ENCODE results near the gene COL23A1.
"Not testable (repeated sequence)": the region's sequence is repeated elsewhere in the genome, so short reads cannot be mapped to it uniquely, and the experiment has no call there.

Gene COL23A1

GRCh38 chr5:178489271-178489976, 100.8 kb downstream of the COL23A1 start:
- TF ChIP-seq CTCF (conservative IDR thresholded peaks at IDR 0.05), result no peak
- H3K27ac ChIP-seq, result peak overlapping the region; percentile 65

- H3K27ac ChIP-seq, result peak overlapping the region; percentile 65
Measured at GRCh38 chr5:178488696-178489095, 101.5 kb downstream of the COL23A1 start.

GRCh38 chr5:178487911-178488600, 102.1 kb downstream of the COL23A1 start:
- H3K27ac ChIP-seq, result peak overlapping the region; percentile 65; the same call in 1 of the 2 replicates
- no peak for TF ChIP-seq CTCF (conservative IDR thresholded peaks at IDR 0.05)

More at GRCh38 chr5:178488696-178489095, 101.5 kb downstream of the COL23A1 start:
- no peak for TF ChIP-seq CTCF (conservative IDR thresholded peaks at IDR 0.05)

- not testable (repeated sequence) for H3K27ac ChIP-seq
Measured at GRCh38 chr5:178486878-178487512, 103.2 kb downstream of the COL23A1 start.

GRCh38 chr5:178486239-178486641, 104.0 kb downstream of the COL23A1 start:
- no peak overlapping the region for H3K27ac ChIP-seq

GRCh38 chr5:178483620-178484019, 106.6 kb downstream of the COL23A1 start:
- H3K27ac ChIP-seq, result no peak overlapping the region
- TF ChIP-seq CTCF (conservative IDR thresholded peaks at IDR 0.05), result no peak

More at GRCh38 chr5:178486239-178486641, 104.0 kb downstream of the COL23A1 start:
- TF ChIP-seq CTCF (conservative IDR thresholded peaks at IDR 0.05), result no peak

- no peak overlapping the region for H3K27ac ChIP-seq
- TF ChIP-seq CTCF (conservative IDR thresholded peaks at IDR 0.05), result no peak
Measured at GRCh38 chr5:178479261-178479660, 110.9 kb downstream of the COL23A1 start.

All from VCaP (cell line).